Caco-2 (cell line): ENCODE data around the gene IMMP2L. TPM values are rescaled to one million over a fixed set of nuclear protein-coding genes. Genes with fewer than 3 reads are reported as not detected.

Experiments used
- BruUV-seq: library from RNA; stranded (reverse); fragments of 400-500 nt; replicated peaks from 2 replicates; lab custom pipeline; 2021; lab: Mats Ljungman, UMichigan
- CTCF ChIA-PET: fragments of 300-600 bp; sonication (Branson Sonifier 250); formaldehyde crosslinking; loops from one replicate; lab custom pipeline; 2022; ENCODE audit warnings: antibody characterized with exemption; lab: Charles Lee
- POLR2A ChIA-PET: fragments of 300-600 bp; sonication (Branson Sonifier 250); formaldehyde crosslinking; loops from one replicate; lab custom pipeline; 2022; ENCODE audit warnings: antibody characterized with exemption; lab: Charles Lee
- DNase-seq, 2 experiments: peaks; one replicate each; pipeline versions ENCODE4 v3.0.0 to v3.0.0-alpha.2; 2020 to 2022
- H3K27me3 ChIP-seq: replicated peaks from 2 replicates; pipeline ENCODE4 v1.6.0; 2011; ENCODE audit warnings: low read length; ENCODE audit not compliant: control insufficient read depth, insufficient read depth
- H3K36me3 ChIP-seq: 2 replicates; pipeline ENCODE4 v1.5.1; 2011; ENCODE audit warnings: low read length; ENCODE audit not compliant: control insufficient read depth, insufficient read depth
- H3K4me1 ChIP-seq: fragments of 250-450 bp; sonication (Bioruptor Pico); 2 replicates; pipeline ENCODE4 v1.5.1; 2020; ENCODE audit warnings: mild to moderate bottlenecking
- H3K4me3 ChIP-seq: 2 replicates; pipeline ENCODE4 v1.5.1; 2011; ENCODE audit warnings: low read depth, mild to moderate bottlenecking, control low read depth, low read length
- H3K9me3 ChIP-seq: fragments of 250-450 bp; sonication (Bioruptor Pico); 2 replicates; pipeline ENCODE4 v1.5.1; 2020; ENCODE audit warnings: mild to moderate bottlenecking, moderate library complexity
- H3K27ac Mint-ChIP-seq: one replicate; pipeline ENCODE4 v1.8.0; 2022; ENCODE audit warnings: mixed read lengths; ENCODE audit not compliant: unreplicated experiment
- H3K27me3 Mint-ChIP-seq: one replicate; pipeline ENCODE4 v1.8.0; 2022; ENCODE audit warnings: mixed read lengths; ENCODE audit not compliant: insufficient read depth, unreplicated experiment
- H3K36me3 Mint-ChIP-seq: one replicate; pipeline ENCODE4 v1.8.0; 2022; ENCODE audit warnings: mild to moderate bottlenecking, mixed read lengths; ENCODE audit not compliant: insufficient read depth, unreplicated experiment
- H3K4me1 Mint-ChIP-seq: one replicate; pipeline ENCODE4 v1.8.0; 2022; ENCODE audit warnings: low read depth, mixed read lengths; ENCODE audit not compliant: unreplicated experiment
- H3K4me3 Mint-ChIP-seq: one replicate; pipeline ENCODE4 v1.8.0; 2022; ENCODE audit warnings: mild to moderate bottlenecking, moderate library complexity, mixed read lengths; ENCODE audit not compliant: unreplicated experiment
- H3K9me3 Mint-ChIP-seq: one replicate; pipeline ENCODE4 v1.8.0; 2022; ENCODE audit warnings: mixed read lengths; ENCODE audit not compliant: unreplicated experiment
- intact Hi-C: fragments of 100-400 bp; cut with micrococcal nuclease; formaldehyde crosslinking; loops from one replicate; pipeline ENCODE4 v1.10.0; 2022; ENCODE audit not compliant: unreplicated experiment
- total RNA-seq: library from RNA; stranded (reverse); gene quantifications from 2 replicates; pipeline ENCODE4 v1.2.3, GENCODE V29; 2022
- TF ChIP-seq, protein P1 (sequence below), 2 experiments: fragments of 200-600 bp in 1 of 2; IDR thresholded peaks; 1 replicate in 1 of 2; 2 replicates in 1 of 2; pipeline versions ENCODE4 v1.5.1 to v1.8.0; 2011 to 2022; ENCODE audit warnings: antibody characterized with exemption in 1 of 2, control low read depth in 1 of 2, inconsistent platforms in 1 of 2, low read depth in 1 of 2, low read length in 1 of 2, mild to moderate bottlenecking in 1 of 2, moderate library complexity in 1 of 2; ENCODE audit not compliant: insufficient read depth in 1 of 2, severe bottlenecking in 1 of 2, unreplicated experiment in 1 of 2

The IMMP2L gene
- total RNA-seq, 1 experiment from 2014 or later, result 9.5 TPM

DNA sequence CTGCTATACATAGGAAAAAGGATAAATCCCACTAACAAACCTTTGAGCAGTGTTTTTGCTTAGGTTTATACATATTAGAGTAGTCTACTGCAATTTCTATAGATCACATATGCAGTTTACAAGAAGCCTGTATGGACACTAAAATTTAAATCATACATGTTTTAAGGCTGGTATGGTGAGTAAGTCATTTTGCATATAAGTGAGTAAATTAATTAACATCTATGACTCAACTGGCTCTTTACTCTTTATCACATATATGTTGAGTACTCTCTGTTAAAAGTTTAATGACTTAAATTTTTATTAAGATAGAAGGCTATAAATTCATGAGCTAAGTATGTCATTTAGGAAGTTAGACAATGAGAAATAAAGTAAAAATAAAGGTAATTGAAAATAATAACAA lies 402.0 kb downstream of the IMMP2L start:
- Histone ChIP-seq H3K36me3 (no peaks in the 10 kb centered on the region), H3K4me1 (no peaks in the 10 kb centered on the region), H3K27me3 (no peaks in the 10 kb centered on the region), H3K9me3 (no peaks in the 10 kb centered on the region), H3K4me3 (no peak overlapping the region)
- Mint-ChIP-seq H3K27me3 (no peaks in the 10 kb centered on the region), H3K4me3 (no peak overlapping the region), H3K36me3 (no peaks in the 10 kb centered on the region), H3K9me3 (no peaks in the 10 kb centered on the region), H3K4me1 (no peaks in the 10 kb centered on the region), H3K27ac (no peak overlapping the region)
- POLR2A ChIA-PET, result no interaction called here
- TF ChIP-seq, protein P1, sequence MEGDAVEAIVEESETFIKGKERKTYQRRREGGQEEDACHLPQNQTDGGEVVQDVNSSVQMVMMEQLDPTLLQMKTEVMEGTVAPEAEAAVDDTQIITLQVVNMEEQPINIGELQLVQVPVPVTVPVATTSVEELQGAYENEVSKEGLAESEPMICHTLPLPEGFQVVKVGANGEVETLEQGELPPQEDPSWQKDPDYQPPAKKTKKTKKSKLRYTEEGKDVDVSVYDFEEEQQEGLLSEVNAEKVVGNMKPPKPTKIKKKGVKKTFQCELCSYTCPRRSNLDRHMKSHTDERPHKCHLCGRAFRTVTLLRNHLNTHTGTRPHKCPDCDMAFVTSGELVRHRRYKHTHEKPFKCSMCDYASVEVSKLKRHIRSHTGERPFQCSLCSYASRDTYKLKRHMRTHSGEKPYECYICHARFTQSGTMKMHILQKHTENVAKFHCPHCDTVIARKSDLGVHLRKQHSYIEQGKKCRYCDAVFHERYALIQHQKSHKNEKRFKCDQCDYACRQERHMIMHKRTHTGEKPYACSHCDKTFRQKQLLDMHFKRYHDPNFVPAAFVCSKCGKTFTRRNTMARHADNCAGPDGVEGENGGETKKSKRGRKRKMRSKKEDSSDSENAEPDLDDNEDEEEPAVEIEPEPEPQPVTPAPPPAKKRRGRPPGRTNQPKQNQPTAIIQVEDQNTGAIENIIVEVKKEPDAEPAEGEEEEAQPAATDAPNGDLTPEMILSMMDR (IDR thresholded peaks at IDR 0.05; ENCODE audit: insufficient read depth in 1 of 2, low read depth in 1 of 2, low read length in 1 of 2, severe bottlenecking in 1 of 2, unreplicated experiment in 1 of 2), result no peak
- no peak for DNase-seq
- intact Hi-C loops, result no loop called here
- CTCF ChIA-PET, result no interaction called here
- no TSS peak for BruUV-seq

DNA sequence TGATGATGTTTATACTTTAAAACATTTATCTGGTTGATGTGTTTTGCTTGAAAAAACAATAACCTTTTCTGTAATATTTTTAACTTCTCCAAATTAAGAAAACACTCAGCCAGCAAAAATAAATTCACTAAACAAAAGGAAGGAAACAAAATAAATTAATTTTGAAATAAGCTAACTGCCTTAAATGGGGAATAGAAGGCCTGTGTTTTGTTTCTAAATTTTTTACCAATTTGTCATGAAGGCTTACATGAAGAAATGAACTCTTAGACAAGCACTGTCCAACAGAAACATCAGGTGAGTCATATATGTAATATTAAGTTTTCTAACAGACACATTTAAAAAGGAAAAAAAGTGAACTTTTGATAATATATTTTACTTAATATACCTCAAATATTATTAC lies 402.9 kb downstream of the IMMP2L start:
- TF ChIP-seq, protein P1 (IDR thresholded peaks at IDR 0.05; ENCODE audit: insufficient read depth in 1 of 2, low read depth in 1 of 2, low read length in 1 of 2, severe bottlenecking in 1 of 2, unreplicated experiment in 1 of 2), result no peak
- H3K36me3 ChIP-seq, result no peaks in the 10 kb centered on the region
- intact Hi-C loops, result no loop called here
- no peak overlapping the region for H3K27ac Mint-ChIP-seq
- no peaks in the 10 kb centered on the region for H3K27me3 Mint-ChIP-seq
- no peaks in the 10 kb centered on the region for H3K9me3 ChIP-seq
- no peaks in the 10 kb centered on the region for H3K9me3 Mint-ChIP-seq
- no peaks in the 10 kb centered on the region for H3K36me3 Mint-ChIP-seq
- no TSS peak for BruUV-seq
- no peak overlapping the region for H3K4me3 ChIP-seq
- H3K4me1 Mint-ChIP-seq, result no peaks in the 10 kb centered on the region
- DNase-seq, result no peak
- H3K4me3 Mint-ChIP-seq, result no peak overlapping the region
- no peaks in the 10 kb centered on the region for H3K27me3 ChIP-seq
- ChIA-PET CTCF (no interaction called here), POLR2A (no interaction called here)
- no peaks in the 10 kb centered on the region for H3K4me1 ChIP-seq

DNA sequence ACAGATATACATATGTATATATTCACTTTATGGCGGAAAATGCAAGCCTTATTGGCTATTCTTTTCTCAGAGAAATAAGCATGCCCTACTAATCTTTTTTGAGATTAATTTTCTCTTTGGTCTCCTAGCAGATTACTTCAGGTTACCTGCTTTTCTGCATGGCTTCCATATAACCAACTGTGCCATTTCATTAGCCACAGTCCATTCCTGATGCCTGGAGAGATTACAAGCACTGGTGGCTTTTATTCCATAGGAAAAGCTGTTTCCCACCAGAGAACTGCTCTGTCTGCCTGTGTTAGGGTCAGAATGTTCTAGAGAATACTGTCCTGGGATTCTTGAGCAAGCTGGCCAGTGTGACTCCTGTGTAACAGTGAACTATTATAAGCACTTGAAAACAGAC lies 411.6 kb downstream of the IMMP2L start:
- POLR2A ChIA-PET, result no interaction called here

More for the DNA sequence above, 411.6 kb downstream of the IMMP2L start:
- Mint-ChIP-seq H3K27ac (no peak overlapping the region), H3K36me3 (no peaks in the 10 kb centered on the region), H3K9me3 (no peaks in the 10 kb centered on the region), H3K4me3 (no peak overlapping the region), H3K27me3 (no peaks in the 10 kb centered on the region), H3K4me1 (no peaks in the 10 kb centered on the region)
- CTCF ChIA-PET, result no interaction called here
- BruUV-seq, result no TSS peak
- Histone ChIP-seq H3K36me3 (no peaks in the 10 kb centered on the region), H3K4me1 (no peaks in the 10 kb centered on the region), H3K27me3 (no peaks in the 10 kb centered on the region), H3K9me3 (no peaks in the 10 kb centered on the region), H3K4me3 (no peak overlapping the region)
- TF ChIP-seq, protein P1 (IDR thresholded peaks at IDR 0.05; ENCODE audit: insufficient read depth in 1 of 2, low read depth in 1 of 2, low read length in 1 of 2, severe bottlenecking in 1 of 2, unreplicated experiment in 1 of 2), result no peak
- intact Hi-C loops, result no loop called here
- DNase-seq, result no peak
